Measurements from ENCODE around the gene FOXP1.

- TF ChIP-seq CTCF (IDR thresholded peaks at IDR 0.05; ENCODE audit: control extremely low read depth in 1 of 3, insufficient read depth in 1 of 3, low read depth in 1 of 3, low read length in 3 of 3) (peak; percentile 25 to 79 (median 75)), ZNF274 (IDR thresholded peaks at IDR 0.05; ENCODE audit: borderline replicate concordance, extremely low read depth, low read length) (no peak), MAFK (IDR thresholded peaks at IDR 0.05; ENCODE audit: low read depth, low read length) (no peak), CREB1 (IDR thresholded peaks at IDR 0.05) (no peak), JUN (IDR thresholded peaks at IDR 0.05; ENCODE audit: low read depth, low read length) (no peak), POLR2AphosphoS5 (IDR thresholded peaks at IDR 0.05; ENCODE audit: low read depth, low read length) (no peak), EZH2 (IDR thresholded peaks at IDR 0.05; ENCODE audit: low read depth, low read length, severe bottlenecking) (no peak), POLR2A (IDR thresholded peaks at IDR 0.05; ENCODE audit: control extremely low read depth in 1 of 2, low read depth in 2 of 2, low read length in 2 of 2) (no peak), EP300 (IDR thresholded peaks at IDR 0.05; ENCODE audit: borderline replicate concordance in 1 of 2, low read depth in 2 of 2, low read length in 2 of 2) (no peak), BRCA1 (IDR thresholded peaks at IDR 0.05; ENCODE audit: low read depth, low read length) (no peak), CBX8 (IDR thresholded peaks at IDR 0.05; ENCODE audit: borderline replicate concordance, low read depth, low read length) (no peak), EGR1 (IDR thresholded peaks at IDR 0.05; ENCODE audit: borderline replicate concordance, low read depth, low read length) (no peak)
Observed at GRCh38 chr3:71512000-71512399, 71.5 kb downstream of the FOXP1 start.

Measured in H1 (cell line).